GM12878 (cell line): ENCODE results near the gene AGBL1.

Experiments used
- DPF2 ChIP-seq: fragments of 450-650 bp; IDR thresholded peaks from 2 replicates; pipeline ENCODE4 v1.6.1; 2017; ENCODE audit warnings: mild to moderate bottlenecking
- HCFC1 ChIP-seq: fragments of 150-350 bp; IDR thresholded peaks from 2 replicates; pipeline ENCODE4 v1.6.1; 2014; ENCODE audit warnings: low read length
- POLR2A ChIP-seq: IDR thresholded peaks from 2 replicates; pipeline ENCODE4 v1.6.1; 2011; ENCODE audit warnings: low read depth, mild to moderate bottlenecking, low read length
- TF ChIP-seq, protein P1 (sequence below), 3 experiments: IDR thresholded peaks in 2 of 3; conservative IDR thresholded peaks in 1 of 3; 2 replicates each; pipeline ENCODE4 v1.5.1; 2011; ENCODE audit warnings: low read depth in 3 of 3, low read length in 3 of 3, mild to moderate bottlenecking in 3 of 3, control low read depth in 2 of 3, moderate library complexity in 2 of 3, inconsistent platforms in 1 of 3, mixed read lengths in 1 of 3; ENCODE audit not compliant: control insufficient read depth in 2 of 3, insufficient read depth in 1 of 3; ENCODE audit errors: extremely low read depth in 1 of 3

DNA sequence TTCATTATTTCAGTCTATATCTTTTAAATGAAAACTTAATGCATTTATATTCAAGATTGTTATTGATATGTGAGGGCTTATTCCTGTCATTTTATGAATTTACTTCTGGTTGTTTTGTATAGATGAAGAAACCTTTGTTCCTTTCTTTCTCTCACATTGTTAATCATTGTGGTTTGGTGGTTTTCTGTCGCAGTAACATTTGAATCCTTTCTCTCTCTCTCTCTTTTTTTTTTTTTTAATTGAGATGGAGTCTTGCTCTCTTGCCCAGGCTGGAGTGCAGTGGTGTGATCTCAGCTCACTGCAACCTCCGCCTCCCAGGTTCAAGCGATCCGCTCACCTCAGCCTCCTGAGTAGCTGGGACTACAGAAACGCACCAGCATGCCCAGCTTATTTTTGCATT lies 22.1 kb downstream of the AGBL1 start:
- TF ChIP-seq HCFC1: no peak
- no peak for TF ChIP-seq POLR2A
- TF ChIP-seq, protein P1, sequence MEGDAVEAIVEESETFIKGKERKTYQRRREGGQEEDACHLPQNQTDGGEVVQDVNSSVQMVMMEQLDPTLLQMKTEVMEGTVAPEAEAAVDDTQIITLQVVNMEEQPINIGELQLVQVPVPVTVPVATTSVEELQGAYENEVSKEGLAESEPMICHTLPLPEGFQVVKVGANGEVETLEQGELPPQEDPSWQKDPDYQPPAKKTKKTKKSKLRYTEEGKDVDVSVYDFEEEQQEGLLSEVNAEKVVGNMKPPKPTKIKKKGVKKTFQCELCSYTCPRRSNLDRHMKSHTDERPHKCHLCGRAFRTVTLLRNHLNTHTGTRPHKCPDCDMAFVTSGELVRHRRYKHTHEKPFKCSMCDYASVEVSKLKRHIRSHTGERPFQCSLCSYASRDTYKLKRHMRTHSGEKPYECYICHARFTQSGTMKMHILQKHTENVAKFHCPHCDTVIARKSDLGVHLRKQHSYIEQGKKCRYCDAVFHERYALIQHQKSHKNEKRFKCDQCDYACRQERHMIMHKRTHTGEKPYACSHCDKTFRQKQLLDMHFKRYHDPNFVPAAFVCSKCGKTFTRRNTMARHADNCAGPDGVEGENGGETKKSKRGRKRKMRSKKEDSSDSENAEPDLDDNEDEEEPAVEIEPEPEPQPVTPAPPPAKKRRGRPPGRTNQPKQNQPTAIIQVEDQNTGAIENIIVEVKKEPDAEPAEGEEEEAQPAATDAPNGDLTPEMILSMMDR (IDR thresholded peaks at IDR 0.05 in 2 of 3, conservative IDR thresholded peaks at IDR 0.05 in 1 of 3; ENCODE audit: control insufficient read depth in 2 of 3, extremely low read depth in 1 of 3, insufficient read depth in 1 of 3, low read depth in 3 of 3, low read length in 3 of 3): no peak
- TF ChIP-seq DPF2: no peak
